ENCODE data around the gene XKR8. TPM values are rescaled to one million over a fixed set of nuclear protein-coding genes. Genes with fewer than 3 reads are reported as not detected.

XKR8 gene
- polyA plus RNA-seq, 3 donors = 12.3 to 36.7 (median 25.9) TPM

- no CpG with 5 or more reads among the region's 1 CpG for WGBS (ENCODE audit: insufficient coverage)
Measured at GRCh38 chr1:28010969-28011368, 51.2 kb downstream of the XKR8 start.

More at GRCh38 chr1:28010969-28011368, 51.2 kb downstream of the XKR8 start:
- H3K9me3 ChIP-seq (replicated peaks in 1 of 2; ENCODE audit: control insufficient read depth in 1 of 2, insufficient read depth in 1 of 2, low read length in 2 of 2) = no peaks in the 10 kb centered on the region
- intact Hi-C loops (cut with micrococcal nuclease) = no loop called here
- no peak overlapping the region for H3K4me3 ChIP-seq (replicated peaks in 1 of 3; ENCODE audit: low read depth in 2 of 3, low read length in 3 of 3)
- no peaks in the 10 kb centered on the region for H3K27me3 Mint-ChIP-seq (ENCODE audit: low read depth in 3 of 3)
- H2AFZ ChIP-seq (ENCODE audit: insufficient read depth, low read depth, low read length, poor library complexity, severe bottlenecking) = no peak overlapping the region
- H3K27ac Mint-ChIP-seq = peak overlapping the region in 2 of 7 donors; percentile 15 to 64
- H3K4me3 Mint-ChIP-seq = no peak overlapping the region
- no peak overlapping the region for H3K27ac ChIP-seq (ENCODE audit: low read depth in 1 of 2, low read length in 2 of 2)
- H3K36me3 Mint-ChIP-seq = peaks cover 63 to 74% of the 10 kb centered on the region in 2 donors
- TF ChIP-seq, protein P1, sequence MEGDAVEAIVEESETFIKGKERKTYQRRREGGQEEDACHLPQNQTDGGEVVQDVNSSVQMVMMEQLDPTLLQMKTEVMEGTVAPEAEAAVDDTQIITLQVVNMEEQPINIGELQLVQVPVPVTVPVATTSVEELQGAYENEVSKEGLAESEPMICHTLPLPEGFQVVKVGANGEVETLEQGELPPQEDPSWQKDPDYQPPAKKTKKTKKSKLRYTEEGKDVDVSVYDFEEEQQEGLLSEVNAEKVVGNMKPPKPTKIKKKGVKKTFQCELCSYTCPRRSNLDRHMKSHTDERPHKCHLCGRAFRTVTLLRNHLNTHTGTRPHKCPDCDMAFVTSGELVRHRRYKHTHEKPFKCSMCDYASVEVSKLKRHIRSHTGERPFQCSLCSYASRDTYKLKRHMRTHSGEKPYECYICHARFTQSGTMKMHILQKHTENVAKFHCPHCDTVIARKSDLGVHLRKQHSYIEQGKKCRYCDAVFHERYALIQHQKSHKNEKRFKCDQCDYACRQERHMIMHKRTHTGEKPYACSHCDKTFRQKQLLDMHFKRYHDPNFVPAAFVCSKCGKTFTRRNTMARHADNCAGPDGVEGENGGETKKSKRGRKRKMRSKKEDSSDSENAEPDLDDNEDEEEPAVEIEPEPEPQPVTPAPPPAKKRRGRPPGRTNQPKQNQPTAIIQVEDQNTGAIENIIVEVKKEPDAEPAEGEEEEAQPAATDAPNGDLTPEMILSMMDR (IDR thresholded peaks at IDR 0.05) = no peak
- no peaks in the 10 kb centered on the region for H3K27me3 ChIP-seq (ENCODE audit: control insufficient read depth in 2 of 2, insufficient read depth in 2 of 2, low read length in 2 of 2)
- H3K9me3 Mint-ChIP-seq = no peaks in the 10 kb centered on the region
- DNase-seq = no peak
- no peak overlapping the region for H3K4me2 ChIP-seq (replicated peaks; ENCODE audit: extremely low read depth, low read length, poor library complexity, severe bottlenecking)
- H3K4me1 ChIP-seq (ENCODE audit: control insufficient read depth in 1 of 2, insufficient read depth in 2 of 2, low read length in 2 of 2) = no peaks in the 10 kb centered on the region
- H4K20me1 ChIP-seq (ENCODE audit: insufficient read depth, low read length) = no peaks in the 10 kb centered on the region
- peaks cover 67 to 92% of the 10 kb centered on the region in 2 donors for H3K36me3 ChIP-seq (replicated peaks in 1 of 2; ENCODE audit: control insufficient read depth in 1 of 2, insufficient read depth in 2 of 2, low read length in 2 of 2)
- no peak overlapping the region for H3K9ac ChIP-seq (ENCODE audit: insufficient read depth, low read length, poor library complexity, severe bottlenecking)
- no peaks in the 10 kb centered on the region for H3K4me1 Mint-ChIP-seq
- no peaks in the 10 kb centered on the region for H3K79me2 ChIP-seq (ENCODE audit: insufficient read depth, low read length)

Other genes with a start within 250 kb of the XKR8 start
- gene FAM76A, start 234.0 kb upstream of the XKR8 start, polyA plus RNA-seq = 10 to 100 TPM in 2 of 3 donors, 1 to 10 TPM in 1; 9.1 to 10.9 (median 10.3) TPM
- gene STX12, start 186.8 kb upstream of the XKR8 start, polyA plus RNA-seq = 10 to 100 TPM; 29.4 to 49.4 (median 36.2) TPM
- gene PPP1R8, start 129.2 kb upstream of the XKR8 start, polyA plus RNA-seq = 10 to 100 TPM; 17.0 to 23.9 (median 21.4) TPM
- gene THEMIS2, start 87.4 kb upstream of the XKR8 start, polyA plus RNA-seq = 100 to 1,000 TPM; 306 to 618 (median 344) TPM
- 100 to 1,000 TPM in 1 of 3 donors, 10 to 100 TPM in 2; 40.7 to 106 (median 67.3) TPM for gene RPA2, start 45.4 kb upstream of the XKR8 start, polyA plus RNA-seq
- under 1 TPM in 2 of 3 donors, not detected in 1; 0.13 to 0.21 TPM for gene SMPDL3B, start 25.0 kb upstream of the XKR8 start, polyA plus RNA-seq
- 10 to 100 TPM in 1 of 3 donors, 1 to 10 TPM in 2; 3.3 to 21.1 (median 3.7) TPM for gene EYA3, start 128.6 kb downstream of the XKR8 start, polyA plus RNA-seq
- gene PTAFR, start 216.7 kb downstream of the XKR8 start, polyA plus RNA-seq = 100 to 1,000 TPM; 115 to 347 (median 331) TPM